Measurements from ENCODE around the gene ZNF302. TPM values are rescaled to one million over a fixed set of nuclear protein-coding genes. Genes with fewer than 3 reads are reported as not detected.

ZNF302 gene
- total RNA-seq, 1 experiment from 2014 or later = 26.4 TPM

- ChIA-PET POLR2A (no interaction called here), CTCF (interaction anchor here (0.8 kb wide), 1 partner anchor 27 kb away, joined by 5 read pairs; no protein-coding TSS in a partner anchor)
- Histone ChIP-seq H3K27me3 (ENCODE audit: control insufficient read depth, insufficient read depth, low read length) (no peaks in the 10 kb centered on the region), H3K9me3 (ENCODE audit: control insufficient read depth, insufficient read depth, low read depth, low read length) (no peaks in the 10 kb centered on the region), H3K27ac (ENCODE audit: low read length) (no peak overlapping the region; the same call in 1 of the 2 replicates), H3K36me3 (ENCODE audit: control insufficient read depth, insufficient read depth, low read length) (no peaks in the 10 kb centered on the region), H3K4me3 (ENCODE audit: low read depth in 2 of 2, low read length in 2 of 2) (no peak overlapping the region), H3K4me1 (ENCODE audit: control insufficient read depth, insufficient read depth, low read length) (peaks cover 3% of the 10 kb centered on the region)
- TF ChIP-seq SIN3A (IDR thresholded peaks at IDR 0.05; ENCODE audit: borderline replicate concordance, insufficient read depth, low read depth, low read length) (no peak), POLR2AphosphoS5 (IDR thresholded peaks at IDR 0.05; ENCODE audit: low read depth, low read length) (no peak), CTCF (IDR thresholded peaks at IDR 0.05) (no peak), TCF7L2 (IDR thresholded peaks at IDR 0.05; ENCODE audit: low read depth, low read length) (no peak)
- TF ChIP-seq, protein P1, sequence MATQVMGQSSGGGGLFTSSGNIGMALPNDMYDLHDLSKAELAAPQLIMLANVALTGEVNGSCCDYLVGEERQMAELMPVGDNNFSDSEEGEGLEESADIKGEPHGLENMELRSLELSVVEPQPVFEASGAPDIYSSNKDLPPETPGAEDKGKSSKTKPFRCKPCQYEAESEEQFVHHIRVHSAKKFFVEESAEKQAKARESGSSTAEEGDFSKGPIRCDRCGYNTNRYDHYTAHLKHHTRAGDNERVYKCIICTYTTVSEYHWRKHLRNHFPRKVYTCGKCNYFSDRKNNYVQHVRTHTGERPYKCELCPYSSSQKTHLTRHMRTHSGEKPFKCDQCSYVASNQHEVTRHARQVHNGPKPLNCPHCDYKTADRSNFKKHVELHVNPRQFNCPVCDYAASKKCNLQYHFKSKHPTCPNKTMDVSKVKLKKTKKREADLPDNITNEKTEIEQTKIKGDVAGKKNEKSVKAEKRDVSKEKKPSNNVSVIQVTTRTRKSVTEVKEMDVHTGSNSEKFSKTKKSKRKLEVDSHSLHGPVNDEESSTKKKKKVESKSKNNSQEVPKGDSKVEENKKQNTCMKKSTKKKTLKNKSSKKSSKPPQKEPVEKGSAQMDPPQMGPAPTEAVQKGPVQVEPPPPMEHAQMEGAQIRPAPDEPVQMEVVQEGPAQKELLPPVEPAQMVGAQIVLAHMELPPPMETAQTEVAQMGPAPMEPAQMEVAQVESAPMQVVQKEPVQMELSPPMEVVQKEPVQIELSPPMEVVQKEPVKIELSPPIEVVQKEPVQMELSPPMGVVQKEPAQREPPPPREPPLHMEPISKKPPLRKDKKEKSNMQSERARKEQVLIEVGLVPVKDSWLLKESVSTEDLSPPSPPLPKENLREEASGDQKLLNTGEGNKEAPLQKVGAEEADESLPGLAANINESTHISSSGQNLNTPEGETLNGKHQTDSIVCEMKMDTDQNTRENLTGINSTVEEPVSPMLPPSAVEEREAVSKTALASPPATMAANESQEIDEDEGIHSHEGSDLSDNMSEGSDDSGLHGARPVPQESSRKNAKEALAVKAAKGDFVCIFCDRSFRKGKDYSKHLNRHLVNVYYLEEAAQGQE (IDR thresholded peaks at IDR 0.05; ENCODE audit: insufficient read depth in 1 of 2, low read depth in 2 of 2, low read length in 1 of 2) = no peak
- ATAC-seq (no peak), DNase-seq (ENCODE audit: low read depth, low spot score) (no peak)
- intact Hi-C loops (cut with micrococcal nuclease; ENCODE audit: unreplicated experiment) = no loop called here
- BruUV-seq (replicated peaks) = no TSS peak
- in situ Hi-C loops (cut with HindIII; ENCODE audit: low pct_unique_long_range_greater_than_20kb, low sequenced_read_pairs) = no loop called here
Measured at GRCh38 chr19:34666200-34666957, 11.1 kb upstream of the ZNF302 start.

DNA sequence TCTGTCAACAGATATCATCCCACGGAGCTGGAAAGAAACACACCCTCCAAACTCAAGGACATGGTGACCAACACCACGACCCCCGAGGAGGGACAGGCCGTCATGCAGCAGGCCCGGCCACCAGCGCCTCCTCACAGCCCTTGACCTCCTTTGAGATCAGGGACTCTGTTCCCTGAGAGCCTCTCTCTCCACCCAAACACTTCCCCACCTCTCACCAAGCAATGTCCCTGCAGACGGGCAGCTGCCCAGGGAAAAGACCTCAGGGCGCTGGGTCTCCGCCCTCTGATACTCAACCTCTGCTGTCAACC lies 10.6 kb upstream of the ZNF302 start:
- no peak overlapping the region; a peak in 2 of 4 replicates for H3K4me3 ChIP-seq (ENCODE audit: low read depth in 2 of 2, low read length in 2 of 2)
- peak overlapping the region; percentile 91 for H3K27ac ChIP-seq (ENCODE audit: low read length)
- DNase-seq (ENCODE audit: low read depth, low spot score) (no peak), ATAC-seq (peak; percentile 41)
- BruUV-seq (replicated peaks) = no TSS peak
- intact Hi-C loops (cut with micrococcal nuclease; ENCODE audit: unreplicated experiment) = no loop called here
- peaks cover 3% of the 10 kb centered on the region for H3K4me1 ChIP-seq (ENCODE audit: control insufficient read depth, insufficient read depth, low read length)
- ChIA-PET CTCF (interaction anchor here (0.8 kb wide), 1 partner anchor 27 kb away, joined by 5 read pairs; no protein-coding TSS in a partner anchor), POLR2A (no interaction called here)
- in situ Hi-C loops (cut with HindIII; ENCODE audit: low pct_unique_long_range_greater_than_20kb, low sequenced_read_pairs) = no loop called here
- no peaks in the 10 kb centered on the region for H3K36me3 ChIP-seq (ENCODE audit: control insufficient read depth, insufficient read depth, low read length)
- no peaks in the 10 kb centered on the region for H3K9me3 ChIP-seq (ENCODE audit: control insufficient read depth, insufficient read depth, low read depth, low read length)
- no peak for TF ChIP-seq TCF7L2 (IDR thresholded peaks at IDR 0.05; ENCODE audit: low read depth, low read length)
- TF ChIP-seq POLR2AphosphoS5 (IDR thresholded peaks at IDR 0.05; ENCODE audit: low read depth, low read length) = no peak
- no peaks in the 10 kb centered on the region for H3K27me3 ChIP-seq (ENCODE audit: control insufficient read depth, insufficient read depth, low read length)

Data from Panc1 (cell line).